Osteocyte (in vitro differentiated cells): Measurements from ENCODE around the gene ILRUN. TPM values are rescaled to one million over a fixed set of nuclear protein-coding genes. Genes with fewer than 3 reads are reported as not detected.
"Not testable (repeated sequence)": the region's sequence is repeated elsewhere in the genome, so short reads cannot be mapped to it uniquely, and the experiment has no call there.

Source experiments
- DNase-seq: peaks from one replicate; pipeline ENCODE4 v3.0.0; 2021; ENCODE audit warnings: mixed read lengths; ENCODE audit not compliant: unreplicated experiment; ENCODE audit errors: extremely low spot score
- H3K27ac Mint-ChIP-seq: one replicate; pipeline ENCODE4 v1.8.0; 2021; ENCODE audit warnings: mild to moderate bottlenecking, mixed read lengths; ENCODE audit not compliant: unreplicated experiment
- H3K27me3 Mint-ChIP-seq: one replicate; pipeline ENCODE4 v1.8.0; 2021; ENCODE audit warnings: mixed read lengths; ENCODE audit not compliant: unreplicated experiment
- H3K36me3 Mint-ChIP-seq: one replicate; pipeline ENCODE4 v1.8.0; 2021; ENCODE audit warnings: mixed read lengths; ENCODE audit not compliant: unreplicated experiment
- H3K4me1 Mint-ChIP-seq: one replicate; pipeline ENCODE4 v1.8.0; 2021; ENCODE audit warnings: mixed read lengths; ENCODE audit not compliant: unreplicated experiment
- H3K4me3 Mint-ChIP-seq: one replicate; pipeline ENCODE4 v1.8.0; 2021; ENCODE audit warnings: mild to moderate bottlenecking, moderate library complexity, mixed read lengths; ENCODE audit not compliant: unreplicated experiment
- H3K9me3 Mint-ChIP-seq: one replicate; pipeline ENCODE4 v1.8.0; 2021; ENCODE audit warnings: mixed read lengths; ENCODE audit not compliant: unreplicated experiment
- total RNA-seq: library from RNA; stranded (reverse); gene quantifications from 2 replicates; pipeline ENCODE4 v1.2.1, GENCODE V29; 2021
- TF ChIP-seq, protein P1 (sequence below): fragments of 200-600 bp; sonication (generic); IDR thresholded peaks from 2 replicates; pipeline ENCODE4 v1.5.0; 2021; ENCODE audit warnings: antibody characterized with exemption, mild to moderate bottlenecking, moderate library complexity

The ILRUN gene
- total RNA-seq, 1 donor from 2014 or later, result 50.2 TPM

DNA sequence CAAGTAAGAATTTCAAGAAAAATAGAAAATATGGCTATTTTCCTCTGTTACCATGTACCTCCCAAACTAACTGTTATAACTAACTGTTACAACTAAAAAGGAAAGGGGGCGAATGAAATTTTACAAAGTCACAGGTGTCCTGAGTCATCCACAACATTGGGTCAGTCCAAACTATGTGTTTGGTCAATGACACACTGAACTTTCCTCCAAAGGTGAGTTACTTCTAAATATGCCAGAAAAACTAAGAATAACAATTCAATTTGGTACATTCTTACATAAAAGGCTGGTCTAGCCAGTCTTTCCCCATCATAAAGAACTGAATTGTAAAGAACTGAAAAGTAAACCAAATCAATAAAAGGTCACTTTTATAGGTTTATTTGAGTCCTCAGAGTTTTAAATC lies 44.3 kb downstream of the ILRUN start:
- H3K27me3 Mint-ChIP-seq, result no peaks in the 10 kb centered on the region
- H3K9me3 Mint-ChIP-seq, result no peaks in the 10 kb centered on the region
- H3K36me3 Mint-ChIP-seq, result peaks cover 13% of the 10 kb centered on the region
- H3K4me1 Mint-ChIP-seq, result peaks cover 25% of the 10 kb centered on the region
- TF ChIP-seq, protein P1, sequence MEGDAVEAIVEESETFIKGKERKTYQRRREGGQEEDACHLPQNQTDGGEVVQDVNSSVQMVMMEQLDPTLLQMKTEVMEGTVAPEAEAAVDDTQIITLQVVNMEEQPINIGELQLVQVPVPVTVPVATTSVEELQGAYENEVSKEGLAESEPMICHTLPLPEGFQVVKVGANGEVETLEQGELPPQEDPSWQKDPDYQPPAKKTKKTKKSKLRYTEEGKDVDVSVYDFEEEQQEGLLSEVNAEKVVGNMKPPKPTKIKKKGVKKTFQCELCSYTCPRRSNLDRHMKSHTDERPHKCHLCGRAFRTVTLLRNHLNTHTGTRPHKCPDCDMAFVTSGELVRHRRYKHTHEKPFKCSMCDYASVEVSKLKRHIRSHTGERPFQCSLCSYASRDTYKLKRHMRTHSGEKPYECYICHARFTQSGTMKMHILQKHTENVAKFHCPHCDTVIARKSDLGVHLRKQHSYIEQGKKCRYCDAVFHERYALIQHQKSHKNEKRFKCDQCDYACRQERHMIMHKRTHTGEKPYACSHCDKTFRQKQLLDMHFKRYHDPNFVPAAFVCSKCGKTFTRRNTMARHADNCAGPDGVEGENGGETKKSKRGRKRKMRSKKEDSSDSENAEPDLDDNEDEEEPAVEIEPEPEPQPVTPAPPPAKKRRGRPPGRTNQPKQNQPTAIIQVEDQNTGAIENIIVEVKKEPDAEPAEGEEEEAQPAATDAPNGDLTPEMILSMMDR, result no peak
- no peak overlapping the region for H3K4me3 Mint-ChIP-seq
- no peak overlapping the region for H3K27ac Mint-ChIP-seq
- DNase-seq, result no peak

DNA sequence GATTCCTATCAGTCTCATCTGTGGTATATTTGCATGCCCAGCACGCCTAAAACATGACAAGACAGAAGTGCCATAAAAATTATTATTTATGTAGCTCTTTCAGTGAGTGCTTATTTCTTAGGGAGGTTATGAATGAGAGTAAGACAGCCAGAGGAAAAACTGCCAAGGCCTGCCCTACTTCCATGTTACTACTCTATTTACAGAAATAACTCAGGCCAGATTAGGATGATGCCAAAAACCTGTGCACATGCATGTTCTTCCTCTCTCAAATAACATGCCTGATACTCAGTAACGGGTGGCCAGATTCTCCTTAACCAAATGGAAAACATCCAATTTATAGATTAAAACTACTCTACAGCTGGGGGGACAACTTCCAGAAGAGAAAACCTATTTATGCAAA lies 45.7 kb downstream of the ILRUN start:
- Mint-ChIP-seq H3K36me3 (peaks cover 18% of the 10 kb centered on the region), H3K27me3 (no peaks in the 10 kb centered on the region), H3K9me3 (no peaks in the 10 kb centered on the region), H3K4me3 (no peak overlapping the region), H3K27ac (no peak overlapping the region), H3K4me1 (peaks cover 12% of the 10 kb centered on the region)
- no peak for DNase-seq
- TF ChIP-seq, protein P1, result no peak

DNA sequence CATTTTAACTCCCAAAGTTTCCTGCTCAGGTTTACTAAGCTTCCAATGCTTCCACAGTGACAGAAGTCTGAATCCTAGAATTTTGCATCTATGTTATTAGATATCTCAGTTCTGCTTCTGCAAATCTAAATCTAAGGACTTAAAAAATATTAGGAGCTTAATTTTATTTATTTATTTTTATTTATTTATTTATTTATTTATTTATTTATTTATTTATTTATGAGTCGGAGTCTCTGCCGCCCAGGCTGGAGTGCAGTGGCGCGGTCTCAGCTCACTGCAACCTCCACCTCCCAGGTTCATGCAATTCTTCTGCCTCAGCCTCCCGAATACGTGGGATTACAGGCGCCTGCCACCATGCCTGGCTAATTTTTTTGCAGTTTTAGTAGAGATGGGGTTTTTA lies 46.3 kb downstream of the ILRUN start:
- H3K27ac Mint-ChIP-seq, H3K27me3 Mint-ChIP-seq, H3K4me1 Mint-ChIP-seq, H3K4me3 Mint-ChIP-seq, DNase-seq, H3K9me3 Mint-ChIP-seq: not testable (repeated sequence)
- H3K36me3 Mint-ChIP-seq, result peaks cover 21% of the 10 kb centered on the region

DNA sequence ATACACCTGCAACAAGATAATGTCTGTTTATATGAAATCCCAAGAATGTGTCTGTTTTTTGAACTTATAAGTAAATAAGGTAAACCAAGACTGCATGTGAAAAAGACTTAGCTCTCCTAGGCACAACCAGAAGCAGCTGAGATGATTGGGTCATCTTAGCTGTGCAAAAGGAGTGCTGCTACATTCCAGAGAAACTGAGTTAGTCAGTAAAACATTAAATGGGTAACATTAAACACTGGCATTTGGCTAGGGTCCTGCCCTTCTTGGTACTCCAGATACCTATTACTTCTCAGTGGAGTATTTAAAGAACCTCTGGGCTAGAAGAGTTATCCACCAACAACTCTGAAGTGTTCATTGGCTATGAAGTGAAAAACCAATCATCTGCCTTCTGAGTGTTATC lies 47.8 kb downstream of the ILRUN start:
- Mint-ChIP-seq H3K27me3 (no peaks in the 10 kb centered on the region), H3K36me3 (peaks cover 23% of the 10 kb centered on the region), H3K4me3 (no peak overlapping the region), H3K27ac (no peak overlapping the region), H3K9me3 (no peaks in the 10 kb centered on the region), H3K4me1 (peaks cover 3% of the 10 kb centered on the region)
- TF ChIP-seq, protein P1, result no peak
- DNase-seq, result no peak

Other genes starting within 250 kb of the ILRUN start
- not detected in 2 replicates for gene PACSIN1, start 230.7 kb downstream of the ILRUN start, total RNA-seq
- gene SPDEF, start 140.4 kb downstream of the ILRUN start, total RNA-seq, result not detected in 2 replicates
- 85.2 and 88.6 TPM in 2 replicates for gene SNRPC, start 60.7 kb upstream of the ILRUN start, total RNA-seq
- 18.4 and 20.0 TPM in 2 replicates for gene BLTP3A, start 95.3 kb upstream of the ILRUN start, total RNA-seq
- 33.8 and 35.8 TPM in 2 replicates for gene TAF11, start 191.3 kb upstream of the ILRUN start, total RNA-seq
- gene ANKS1A, start 192.5 kb upstream of the ILRUN start, total RNA-seq, result 15.5 and 18.5 TPM in 2 replicates